ENCODE results near the gene APOA1.
"Not testable (repeated sequence)": the region's sequence is repeated elsewhere in the genome, so short reads cannot be mapped to it uniquely, and the experiment has no call there.

Gene APOA1

DNA sequence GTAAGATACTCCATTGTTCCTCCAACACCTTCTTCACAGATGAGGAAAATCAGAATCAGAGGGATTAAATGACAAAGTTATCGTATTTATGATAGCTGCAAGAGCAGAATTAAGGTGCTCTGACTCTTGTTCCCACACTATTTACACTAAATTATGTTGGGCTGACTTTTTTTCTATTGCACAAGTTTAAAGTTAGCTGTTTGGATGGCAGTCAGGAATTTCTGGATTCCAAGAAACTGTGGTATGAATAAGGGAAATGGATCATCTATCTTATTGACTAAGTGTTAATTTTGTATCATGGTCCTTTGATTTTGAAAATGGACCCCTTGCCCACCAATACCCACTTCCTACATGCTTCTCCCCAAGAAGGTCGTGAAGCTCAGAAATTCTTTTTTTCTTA is 19.9 kb upstream of the APOA1 start:
- DNase-seq = no peak

DNA sequence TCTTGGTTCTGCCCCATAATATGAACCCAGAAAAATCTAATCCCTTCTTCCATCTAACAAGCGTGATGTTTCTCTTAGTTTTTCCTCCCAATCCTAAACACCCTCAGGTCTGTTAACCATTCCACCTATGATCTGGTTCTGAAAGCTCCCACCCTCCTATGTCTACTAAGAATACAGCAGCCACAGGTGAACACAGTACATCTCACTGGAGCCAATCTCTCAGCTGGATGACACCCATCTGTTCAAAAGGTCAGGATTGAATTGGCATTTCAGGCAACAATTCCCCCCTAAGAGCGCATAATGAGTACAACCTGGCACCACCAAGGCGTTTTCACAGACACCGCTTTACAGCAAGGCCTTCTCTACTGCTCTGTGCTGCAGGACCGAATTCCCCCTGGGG is 19.0 kb upstream of the APOA1 start:
- no peak for DNase-seq

DNA sequence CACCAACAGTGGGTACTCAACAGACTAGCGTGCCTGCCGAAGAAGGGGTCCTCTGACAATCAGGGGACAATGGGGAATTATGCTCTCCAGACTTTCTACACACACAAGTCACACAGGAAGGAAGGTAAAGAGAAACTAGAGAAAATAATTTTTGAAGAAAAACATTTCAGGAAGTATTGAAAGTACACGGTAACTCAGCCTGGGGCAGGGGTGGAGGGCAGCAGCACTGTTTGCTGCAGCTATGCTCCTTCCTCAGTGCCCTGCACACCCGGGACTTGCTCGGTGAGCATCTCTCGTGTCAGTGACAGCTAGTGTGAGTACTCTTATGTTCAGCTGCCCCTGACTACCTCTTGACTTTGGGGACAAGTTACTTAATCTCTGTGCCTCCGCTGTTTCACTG is 18.0 kb upstream of the APOA1 start:
- no peak for DNase-seq

DNA sequence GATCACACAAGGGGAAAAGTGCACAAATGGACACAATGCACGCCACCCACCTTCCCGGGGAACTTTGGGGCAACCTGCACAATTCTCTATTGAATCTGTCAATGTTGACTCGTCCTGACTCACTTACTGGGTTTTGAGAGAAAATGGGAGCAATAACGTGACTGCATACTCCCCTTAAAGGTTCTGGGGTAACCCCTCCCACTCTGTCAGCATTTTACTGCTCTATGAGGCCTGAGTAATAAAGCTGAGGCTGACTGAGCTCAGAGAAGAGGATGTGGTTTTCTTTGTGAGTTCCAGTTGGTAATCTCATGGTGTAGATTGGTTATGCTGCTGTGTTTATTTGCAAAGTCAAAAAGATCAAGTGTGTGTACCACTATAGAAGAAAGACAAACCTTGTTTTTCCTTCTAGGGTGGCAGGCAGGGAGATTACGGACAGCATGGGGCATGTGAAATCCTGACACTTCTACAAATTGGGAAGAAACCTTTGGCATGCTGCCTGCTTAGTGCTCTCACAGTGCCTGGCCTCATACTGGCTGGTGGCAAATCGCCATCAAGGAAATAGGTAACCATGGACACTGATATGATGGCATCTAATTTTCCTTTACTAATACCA is 16.1 kb upstream of the APOA1 start:
- DNase-seq = peak; percentile 76

DNA sequence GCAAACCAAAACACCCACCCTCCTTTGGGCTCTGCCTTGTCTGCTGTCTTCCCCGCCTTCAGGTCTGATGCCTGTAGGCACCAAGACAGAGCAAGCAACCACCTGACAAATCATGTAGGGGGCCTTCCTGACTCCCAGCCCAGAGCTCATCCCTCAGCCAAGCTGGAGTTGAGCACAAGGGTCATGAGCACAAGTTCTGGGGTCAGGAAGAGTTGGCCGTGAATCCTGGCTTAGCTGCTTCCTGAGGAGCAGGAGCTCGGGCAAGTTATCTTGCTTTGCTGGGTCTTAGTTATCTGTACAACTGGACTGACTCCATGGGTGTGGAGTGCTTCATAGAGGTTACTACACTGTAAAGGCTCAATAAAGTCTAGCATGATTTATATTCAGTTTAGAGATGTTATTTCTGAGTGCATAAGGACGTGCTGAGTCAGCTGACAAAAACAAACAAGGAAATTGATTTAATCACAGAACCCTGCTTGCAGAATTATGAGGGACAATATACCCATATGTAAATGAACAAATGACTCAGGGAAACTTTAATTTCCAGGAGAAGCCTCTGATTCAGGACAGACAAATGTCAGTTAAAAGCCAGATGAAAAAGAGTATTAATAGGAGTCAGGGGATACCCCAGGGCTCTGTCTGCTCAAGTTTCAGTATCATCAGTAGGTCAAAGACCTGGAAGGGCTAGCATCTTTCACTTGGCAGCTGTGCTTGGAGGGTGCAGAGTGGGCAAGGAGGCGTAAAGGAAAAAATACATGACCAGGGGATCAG is 15.0 kb upstream of the APOA1 start:
- DNase-seq = no peak

DNA sequence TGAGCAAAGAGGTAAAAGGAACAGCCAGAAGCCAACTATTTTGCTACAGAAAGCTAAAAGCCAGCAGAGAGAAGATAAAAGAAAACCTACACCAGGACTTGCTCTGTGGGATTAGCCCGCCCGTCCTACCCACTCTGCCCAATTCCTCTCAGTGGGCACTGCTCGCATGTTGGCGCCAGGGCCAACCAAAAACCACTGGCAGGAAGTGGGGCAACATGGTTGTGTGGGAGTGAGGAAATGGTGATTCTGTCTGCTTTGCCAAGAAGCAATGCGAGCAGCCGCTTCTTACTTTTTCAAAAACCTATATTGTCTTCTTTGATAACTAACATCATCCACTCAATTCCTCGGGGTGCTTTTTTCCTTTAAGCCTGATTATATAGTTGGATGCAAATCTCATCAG is 14.2 kb upstream of the APOA1 start:
- no peak for DNase-seq

DNA sequence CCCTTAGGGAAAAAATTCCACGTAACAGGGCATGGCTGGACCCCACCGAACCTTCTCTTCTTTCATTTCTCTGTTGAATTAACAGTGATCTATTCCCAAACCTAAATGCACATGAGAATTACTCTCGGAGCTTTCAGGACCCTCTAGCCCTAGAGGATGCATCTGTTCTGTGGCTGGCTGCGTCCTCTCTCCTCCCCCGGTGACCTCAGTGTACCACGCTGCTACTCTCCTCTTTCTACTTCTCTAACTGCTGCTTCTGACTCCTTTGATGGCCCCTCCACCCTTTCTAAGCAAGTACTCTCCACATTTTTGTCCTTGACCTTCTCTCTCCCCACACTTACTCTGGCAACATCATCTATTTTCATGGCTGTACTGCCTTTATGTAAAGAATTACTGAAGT is 12.1 kb upstream of the APOA1 start:
- DNase-seq = no peak

DNA sequence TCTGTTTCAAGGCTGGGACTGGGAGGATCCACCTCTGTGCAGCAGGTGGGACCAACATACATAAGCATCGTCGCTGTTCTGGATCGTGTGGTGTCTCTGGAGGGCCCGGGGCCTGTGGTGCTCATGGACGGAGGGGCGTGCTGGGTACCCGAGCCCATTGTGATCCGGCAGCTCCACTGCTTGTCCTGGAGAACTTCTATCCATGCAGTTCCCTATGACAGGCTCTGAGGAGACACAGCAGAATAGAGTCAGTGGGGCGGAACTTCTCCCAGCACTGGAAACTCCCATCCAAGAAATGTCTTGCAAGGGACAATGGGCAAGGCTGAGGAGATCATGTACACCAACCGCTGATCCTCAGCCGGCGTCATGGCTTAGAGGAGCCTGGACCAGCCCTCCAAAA is 11.6 kb upstream of the APOA1 start:
- DNase-seq = no peak

DNA sequence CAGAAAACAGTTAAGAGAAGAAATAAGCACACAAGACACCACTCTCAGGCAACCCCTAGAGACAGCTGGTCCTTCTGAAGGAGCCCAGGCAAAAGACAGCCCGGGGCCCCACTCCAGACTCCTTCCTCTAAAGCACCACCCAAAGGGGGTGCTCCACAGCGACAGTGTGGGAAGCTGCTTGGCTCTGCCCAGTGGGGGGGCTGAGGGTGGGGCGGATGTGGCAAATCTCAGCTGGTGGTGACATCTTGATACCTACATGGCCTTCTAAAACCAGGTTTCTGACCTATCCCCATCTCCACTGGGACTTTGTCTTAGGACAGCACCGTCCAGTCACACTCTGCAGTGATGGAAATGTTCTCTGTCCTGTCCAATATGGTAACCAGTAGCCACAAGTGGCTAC is 10.2 kb upstream of the APOA1 start:
- no peak for DNase-seq

DNA sequence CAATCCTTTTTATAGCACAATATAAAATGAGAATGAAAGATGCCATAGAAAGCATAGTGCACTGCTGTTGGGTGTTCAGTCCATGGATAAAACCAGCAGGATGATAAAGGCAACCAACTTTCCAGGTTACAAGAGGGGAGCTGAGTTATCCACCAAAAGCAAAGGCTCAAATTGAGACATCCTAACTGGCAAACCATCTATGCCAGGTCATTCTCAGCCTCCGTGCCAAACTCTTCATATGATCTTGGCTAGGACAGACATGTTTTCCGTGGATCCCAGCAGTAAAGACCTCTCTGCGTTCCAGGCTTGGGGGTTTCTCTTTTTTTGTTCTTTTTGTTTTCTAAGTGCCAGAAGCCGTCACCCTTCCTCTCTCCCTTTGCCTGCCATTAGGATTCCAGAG is 7.3 kb upstream of the APOA1 start:
- DNase-seq = no peak

DNA sequence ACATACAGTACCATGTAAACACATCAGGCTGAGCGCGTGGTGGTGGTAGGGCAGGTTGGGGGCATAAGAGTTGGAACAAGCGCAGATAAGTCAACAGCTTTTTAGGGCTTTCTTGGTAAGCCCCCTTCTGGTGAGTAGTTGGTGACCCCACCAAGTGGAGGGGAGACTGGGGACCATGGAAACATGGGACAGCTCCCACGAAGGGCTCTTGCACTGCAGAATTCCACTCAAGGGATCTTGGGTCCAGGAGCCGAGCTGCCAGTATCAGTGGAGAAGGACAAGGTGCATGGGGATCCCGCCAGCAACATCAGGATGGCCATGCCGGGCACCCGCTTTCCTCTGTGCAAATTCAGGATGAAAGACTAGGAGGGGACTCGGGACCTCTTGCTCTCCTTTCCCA is 6.2 kb upstream of the APOA1 start:
- DNase-seq = no peak

DNA sequence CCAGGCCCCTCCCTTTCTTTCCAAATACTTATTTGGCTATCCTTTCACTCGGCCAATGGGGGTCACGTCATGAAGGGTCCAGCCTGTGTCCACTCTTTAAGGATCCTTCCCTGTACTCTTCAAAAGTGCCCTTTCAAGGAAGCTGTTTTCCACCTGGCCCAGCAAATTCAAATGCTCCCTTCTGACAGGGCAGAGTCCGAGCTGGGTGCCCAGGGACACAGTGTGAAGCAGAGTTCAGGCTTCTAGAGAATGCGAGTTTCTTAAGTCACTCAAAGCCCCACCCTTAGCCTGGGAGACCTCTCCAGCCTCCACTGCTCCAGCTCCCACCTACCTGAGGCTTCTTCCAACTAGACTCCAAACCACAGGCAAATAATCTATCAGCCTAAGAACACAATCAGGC is 5.5 kb upstream of the APOA1 start:
- no peak for DNase-seq

DNA sequence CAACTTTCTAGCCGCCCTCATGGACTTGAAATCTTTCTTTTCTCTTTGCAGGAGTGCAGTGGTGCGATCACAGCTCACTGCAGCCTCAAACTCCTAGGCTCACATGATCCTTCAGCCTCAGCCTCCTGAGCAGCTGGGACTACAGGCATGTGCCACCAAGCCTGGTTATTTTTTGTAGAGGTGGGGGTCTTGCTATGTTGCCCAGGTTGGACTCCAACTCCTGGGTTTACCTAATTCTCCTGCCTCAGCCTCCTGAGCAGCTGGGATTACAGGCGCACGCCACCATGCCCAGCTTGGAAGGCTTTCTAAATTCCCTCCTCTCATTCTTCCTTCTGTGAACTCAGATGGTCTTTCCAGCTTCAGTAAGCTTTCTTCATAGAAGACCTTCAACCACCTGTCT is 4.7 kb upstream of the APOA1 start:
- DNase-seq = no peak

DNA sequence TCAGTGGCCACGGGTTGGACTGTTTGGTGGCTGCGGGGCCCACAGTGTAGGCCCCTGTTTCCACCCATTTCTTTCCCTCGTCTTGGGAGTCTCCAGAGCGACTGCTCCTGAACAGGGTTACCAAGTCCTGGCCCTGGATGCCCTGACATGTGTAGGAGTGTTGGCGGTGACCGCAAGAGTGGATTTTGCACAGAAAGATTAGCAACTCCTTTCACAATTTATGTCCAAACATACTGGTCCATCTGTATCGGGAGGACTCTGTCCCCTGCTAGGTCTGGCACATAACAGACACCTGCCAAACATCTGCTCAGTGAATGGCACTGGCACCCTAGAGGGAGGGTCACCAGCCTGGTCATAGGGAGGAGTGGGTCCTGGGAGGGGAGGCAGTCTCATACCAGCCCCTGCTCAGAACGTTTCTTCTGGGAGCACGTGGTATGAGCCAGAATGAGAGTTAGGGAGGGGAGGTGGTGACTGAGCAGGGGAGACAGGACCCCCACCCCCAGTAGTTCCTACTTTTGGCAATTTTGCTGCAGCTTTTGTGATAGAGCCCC is 3.4 kb upstream of the APOA1 start:
- no peak for DNase-seq

DNA sequence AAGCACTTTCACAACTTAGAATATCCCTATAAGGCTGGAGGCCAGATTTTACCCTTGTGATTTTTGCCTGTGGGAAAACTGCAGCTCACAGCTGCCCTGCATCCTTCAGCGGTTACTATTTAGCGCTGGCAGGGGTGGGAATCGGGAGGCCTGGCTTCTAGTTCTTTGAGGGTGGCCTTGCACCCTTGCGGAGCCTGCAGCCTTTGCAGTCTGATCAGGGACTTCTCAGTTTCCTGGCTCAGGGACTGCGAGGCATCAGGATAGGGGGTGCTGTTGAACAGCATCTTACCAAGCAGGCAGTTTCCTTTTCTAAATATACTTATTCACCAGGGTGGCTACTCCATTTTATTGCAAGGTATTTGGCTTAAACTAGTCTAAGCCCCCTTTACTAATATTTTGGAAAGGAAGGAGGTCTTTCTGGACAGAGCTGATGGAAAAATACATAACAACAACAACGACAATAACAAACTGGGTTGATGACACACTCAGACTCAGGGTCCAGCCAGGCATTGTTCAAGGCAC is 2.9 kb upstream of the APOA1 start:
- peak; percentile 29 for DNase-seq

DNA sequence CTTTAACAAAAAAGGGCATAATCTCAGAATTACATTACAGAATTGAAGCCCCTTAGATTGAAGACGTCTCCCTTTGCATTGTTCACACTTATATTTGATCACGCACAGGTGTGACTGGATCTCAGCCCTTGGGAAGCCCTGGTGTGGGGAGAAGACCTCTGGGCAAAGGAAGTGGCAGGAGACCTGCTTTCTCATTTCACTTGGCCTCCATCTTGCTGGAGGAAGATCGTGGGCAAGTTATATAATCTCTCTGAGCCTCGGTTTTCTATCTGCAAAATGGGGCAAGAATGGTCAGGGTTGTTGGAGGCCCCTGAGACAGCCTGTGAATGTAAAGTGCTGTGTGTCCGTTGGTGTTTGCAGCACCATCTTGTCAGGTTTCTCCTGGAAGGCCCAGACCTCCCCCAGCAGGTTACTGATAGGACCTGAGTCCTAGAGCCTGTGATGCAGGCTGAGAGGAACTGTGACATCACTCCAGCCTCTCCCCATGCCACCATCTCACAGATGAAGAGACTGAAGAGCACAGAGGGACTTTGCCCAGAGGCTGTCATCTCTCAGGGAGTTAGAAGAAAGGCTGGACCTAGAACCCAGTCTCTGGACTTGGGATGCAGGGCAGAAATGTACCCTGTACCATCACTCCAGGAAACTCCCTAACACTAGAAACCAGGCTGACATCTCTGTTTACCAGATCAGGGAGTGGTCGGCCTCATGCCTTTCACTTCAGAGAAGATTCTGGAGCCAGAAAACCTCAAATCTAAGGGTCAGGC is 1.1 kb upstream of the APOA1 start:
- DNase-seq = no peak

DNA sequence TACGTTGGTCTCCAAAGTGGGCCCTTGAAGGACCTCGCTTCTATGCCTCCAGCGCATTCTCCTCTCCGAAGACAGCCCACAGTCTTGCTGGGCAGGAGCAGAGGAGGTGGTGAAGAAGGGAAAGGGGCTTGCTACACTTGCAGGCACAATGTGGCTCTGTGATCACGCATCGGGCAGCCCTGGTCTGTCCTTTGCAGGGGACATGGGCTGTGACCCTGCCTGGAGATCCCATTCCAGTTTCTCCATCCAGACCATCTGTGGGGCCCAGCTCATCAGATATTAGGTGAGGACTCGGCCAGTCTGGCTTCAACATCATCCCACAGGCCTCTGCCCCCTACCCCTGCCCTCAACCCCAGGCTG is 810 bp downstream of the APOA1 start:
- no peak for DNase-seq

DNA sequence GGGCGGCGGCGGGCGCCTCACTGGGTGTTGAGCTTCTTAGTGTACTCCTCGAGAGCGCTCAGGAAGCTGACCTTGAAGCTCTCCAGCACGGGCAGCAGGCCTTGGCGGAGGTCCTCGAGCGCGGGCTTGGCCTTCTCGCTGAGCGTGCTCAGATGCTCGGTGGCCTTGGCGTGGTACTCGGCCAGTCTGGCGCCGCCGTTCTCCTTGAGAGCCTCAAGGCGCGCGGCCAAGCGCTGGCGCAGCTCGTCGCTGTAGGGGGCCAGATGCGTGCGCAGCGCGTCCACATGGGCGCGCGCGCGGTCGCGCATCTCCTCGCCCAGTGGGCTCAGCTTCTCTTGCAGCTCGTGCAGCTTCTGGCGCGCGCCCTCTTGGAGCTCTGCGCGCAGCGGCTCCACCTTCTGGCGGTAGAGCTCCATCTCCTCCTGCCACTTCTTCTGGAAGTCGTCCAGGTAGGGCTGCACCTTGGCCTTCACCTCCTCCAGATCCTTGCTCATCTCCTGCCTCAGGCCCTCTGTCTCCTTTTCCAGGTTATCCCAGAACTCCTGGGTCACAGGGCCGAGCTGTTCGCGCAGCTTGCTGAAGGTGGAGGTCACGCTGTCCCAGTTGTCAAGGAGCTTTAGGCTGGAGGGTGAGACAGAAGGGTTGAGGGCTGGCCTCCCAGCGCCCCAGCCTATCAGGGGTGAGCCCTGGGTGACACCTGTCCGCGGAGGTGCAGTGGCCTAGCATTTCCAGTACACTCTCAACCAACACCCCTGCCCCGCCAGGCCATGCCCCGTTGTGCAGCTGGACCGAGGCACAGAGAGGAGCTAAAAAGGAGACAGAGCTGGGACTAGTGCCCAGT is 1.4 kb downstream of the APOA1 start:
- DNase-seq = peak; percentile 93

DNA sequence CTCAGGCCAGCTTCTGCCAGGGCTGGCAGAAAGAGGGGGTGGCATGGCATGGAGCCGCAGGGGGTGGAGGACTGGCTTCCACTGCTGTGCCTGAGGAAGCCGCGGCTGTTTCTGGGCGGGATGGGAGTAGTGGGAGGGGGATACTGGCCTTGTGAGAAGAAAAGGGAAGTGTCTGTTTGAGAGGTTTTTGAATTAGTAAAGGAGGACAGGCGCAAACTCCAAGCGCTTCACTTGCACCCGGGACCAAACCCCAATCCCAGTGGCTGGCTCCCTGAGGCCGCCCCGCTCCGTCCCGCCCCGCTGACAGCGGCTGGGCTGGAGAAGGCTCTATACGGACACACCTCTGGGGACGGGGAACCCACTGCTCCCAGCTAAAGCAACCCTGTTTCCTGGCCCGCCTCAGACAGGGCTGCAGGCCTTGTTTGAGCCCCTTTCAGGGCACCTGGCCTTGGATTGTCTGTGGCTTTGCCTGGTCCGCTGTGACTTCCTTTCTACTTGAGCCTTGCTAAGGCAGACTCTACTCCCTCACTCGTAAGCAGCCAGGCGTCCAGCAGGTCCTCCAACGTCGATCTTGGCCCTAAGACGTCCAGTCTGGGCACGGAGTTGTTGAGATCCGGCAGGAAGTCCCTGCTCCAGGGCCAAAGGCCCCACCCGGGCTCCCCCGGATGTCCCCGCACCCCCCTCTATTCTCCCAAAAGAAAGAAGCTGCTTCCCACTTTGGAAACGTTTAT is 2.2 kb downstream of the APOA1 start:
- DNase-seq = no peak

DNA sequence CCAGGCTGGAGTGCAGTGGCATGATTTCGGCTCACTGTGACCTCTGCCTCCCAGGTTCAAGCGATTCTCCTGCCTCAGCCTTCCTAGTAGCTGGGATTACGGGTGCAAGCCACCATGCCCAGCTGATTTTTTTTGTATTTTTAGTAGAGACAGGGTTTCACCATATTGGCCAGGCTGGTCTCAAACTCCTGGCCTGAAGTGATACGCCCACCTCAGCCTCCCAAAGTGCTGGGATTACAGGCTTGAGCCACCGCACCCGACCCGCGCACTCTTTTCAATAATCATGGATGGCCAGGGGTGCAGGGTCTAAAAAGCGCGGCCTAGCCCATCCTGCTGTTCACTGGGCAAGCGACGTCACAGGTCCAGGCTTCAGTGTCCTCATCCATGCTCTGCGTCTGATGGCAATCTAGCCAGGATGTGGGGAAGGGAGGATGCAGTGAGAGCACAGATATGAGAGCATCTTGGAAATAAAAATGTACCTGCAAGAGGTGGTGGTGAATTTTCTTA is 2.8 kb downstream of the APOA1 start:
- DNase-seq = not testable (repeated sequence)

DNA sequence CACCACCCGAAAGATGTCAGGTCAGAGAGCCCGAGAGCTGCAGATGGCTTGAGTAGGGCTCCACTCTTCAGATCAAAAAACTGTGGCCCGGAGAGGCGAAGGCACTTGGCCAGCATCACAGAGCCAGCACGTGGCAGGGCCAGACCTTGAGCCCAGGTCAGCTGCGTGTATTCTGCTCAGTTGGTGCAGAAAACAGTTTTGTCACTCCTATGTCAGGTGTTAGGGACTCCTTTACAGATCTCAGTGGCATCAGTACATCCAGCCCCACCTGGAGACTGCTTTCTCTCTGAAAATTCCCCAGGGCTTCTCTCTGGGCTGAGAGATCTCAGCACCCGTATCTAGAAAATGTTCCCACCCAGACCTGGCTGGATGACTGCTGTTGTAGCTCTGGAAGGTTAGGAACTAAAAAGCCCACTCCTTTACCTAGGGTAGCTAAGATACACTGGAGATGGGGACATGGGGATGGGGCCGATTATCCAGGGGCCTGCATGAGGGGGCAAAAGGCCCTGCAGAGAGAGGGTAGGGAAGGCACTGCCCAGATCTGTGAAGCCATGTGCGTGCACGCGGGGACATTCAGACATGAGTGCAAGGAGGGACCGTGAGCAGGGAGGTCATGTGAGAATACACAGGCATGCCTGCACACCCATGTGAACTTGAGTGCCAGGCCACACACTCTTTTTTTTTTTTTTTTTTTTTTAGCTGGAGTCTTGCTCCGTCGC is 3.4 kb downstream of the APOA1 start:
- no peak for DNase-seq

All from fibroblast of skin of scalp (primary cell).